HG03039 (cell line): ENCODE results near the gene EVI5.
A peak's percentile ranks its signal among the peaks of the same experiment; 100 is the strongest.
"Not testable (repeated sequence)": the region's sequence is repeated elsewhere in the genome, so short reads cannot be mapped to it uniquely, and the experiment has no call there.

Experiments
- ATAC-seq: cut with Tn5 transposase; IDR thresholded peaks from one replicate; pipeline ENCODE4 v1.9.1; 2021; ENCODE audit warnings: mild to moderate bottlenecking, moderate library complexity; ENCODE audit not compliant: unreplicated experiment

EVI5 gene

DNA sequence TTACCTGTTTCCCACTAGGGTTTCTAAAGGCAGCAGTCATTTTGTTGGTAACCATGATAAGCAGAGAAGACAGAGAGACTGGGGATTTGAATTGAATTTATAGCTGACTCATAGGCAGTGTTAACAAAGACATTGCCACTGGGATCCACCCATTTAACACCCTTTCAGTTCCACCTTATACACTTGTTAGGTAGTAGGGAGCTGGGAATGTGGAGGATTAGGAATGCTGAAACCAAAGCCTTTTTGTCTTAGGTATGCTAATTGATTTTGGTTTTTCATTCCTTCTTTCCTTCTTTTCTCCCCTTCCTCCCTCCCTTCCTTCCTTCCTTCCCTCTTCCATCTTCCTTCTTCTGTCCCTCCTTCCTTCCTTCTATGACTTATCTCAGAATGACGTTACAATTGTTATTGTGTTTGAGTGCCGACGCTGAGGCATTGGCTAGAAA is 7.5 kb upstream of the EVI5 start:
- ATAC-seq, result no peak

DNA sequence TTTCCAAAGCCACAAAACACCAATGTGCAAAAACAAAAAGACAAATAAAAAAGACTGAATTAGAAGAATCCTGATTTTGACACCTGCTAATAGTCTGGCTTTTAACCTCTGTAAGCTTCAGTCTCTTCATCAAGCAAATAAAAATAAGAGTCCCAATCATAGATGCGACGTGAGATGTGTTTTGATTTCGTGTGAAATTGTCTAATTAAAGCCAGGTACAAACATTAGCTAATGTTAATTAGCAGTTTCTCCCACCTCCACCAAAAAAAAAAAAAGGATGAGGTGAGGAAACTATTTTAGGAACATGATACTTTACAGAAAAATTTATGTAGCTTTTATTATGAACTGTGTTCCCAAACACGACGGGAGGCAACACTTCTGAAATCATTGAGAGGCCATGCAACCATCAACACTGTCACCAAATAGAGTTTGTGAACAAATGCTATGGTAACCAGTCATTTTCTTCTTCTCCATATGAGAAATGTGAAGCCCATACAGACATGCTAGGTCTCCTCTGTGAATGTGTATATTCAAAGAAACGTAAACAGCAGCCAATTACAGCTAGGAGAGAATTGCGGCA is 6.7 kb upstream of the EVI5 start:
- ATAC-seq, result no peak

DNA sequence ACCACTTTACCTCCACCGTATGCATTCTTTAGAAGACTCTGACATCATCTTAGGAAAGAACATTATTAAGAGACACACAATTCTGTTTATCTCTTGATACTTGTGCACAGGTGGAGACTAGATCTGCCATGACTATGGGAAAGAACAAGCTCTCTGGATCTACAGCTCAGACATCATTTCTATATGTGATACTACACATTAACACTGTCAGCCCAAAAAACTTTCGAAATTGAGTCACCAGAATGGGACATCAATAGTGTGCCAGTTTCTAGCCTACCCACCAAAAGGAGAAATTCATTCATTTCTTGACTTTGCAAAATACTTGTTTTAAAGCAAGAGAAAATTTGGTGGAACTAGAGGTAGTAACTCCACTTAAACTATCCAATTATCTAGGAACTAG is 6.0 kb upstream of the EVI5 start:
- no peak for ATAC-seq

DNA sequence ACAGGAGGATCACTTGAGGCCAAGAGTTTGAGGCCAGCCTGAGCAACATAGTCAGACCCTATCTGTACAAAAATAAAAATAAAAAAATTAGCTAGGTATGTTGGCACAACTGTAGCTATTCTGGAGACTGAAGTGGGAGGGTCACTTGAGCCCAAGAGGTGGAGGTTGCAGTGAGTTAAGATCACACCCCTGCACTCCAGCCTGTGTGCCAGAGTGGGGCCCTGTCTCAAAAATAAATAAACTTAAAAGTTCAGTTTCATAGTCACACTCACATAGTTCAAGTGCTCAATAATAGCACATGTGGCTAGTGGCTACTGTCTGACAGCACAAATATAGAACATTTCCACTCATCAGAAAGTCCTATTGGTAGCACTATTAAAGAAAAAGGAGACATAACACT is 5.2 kb upstream of the EVI5 start:
- no peak for ATAC-seq

DNA sequence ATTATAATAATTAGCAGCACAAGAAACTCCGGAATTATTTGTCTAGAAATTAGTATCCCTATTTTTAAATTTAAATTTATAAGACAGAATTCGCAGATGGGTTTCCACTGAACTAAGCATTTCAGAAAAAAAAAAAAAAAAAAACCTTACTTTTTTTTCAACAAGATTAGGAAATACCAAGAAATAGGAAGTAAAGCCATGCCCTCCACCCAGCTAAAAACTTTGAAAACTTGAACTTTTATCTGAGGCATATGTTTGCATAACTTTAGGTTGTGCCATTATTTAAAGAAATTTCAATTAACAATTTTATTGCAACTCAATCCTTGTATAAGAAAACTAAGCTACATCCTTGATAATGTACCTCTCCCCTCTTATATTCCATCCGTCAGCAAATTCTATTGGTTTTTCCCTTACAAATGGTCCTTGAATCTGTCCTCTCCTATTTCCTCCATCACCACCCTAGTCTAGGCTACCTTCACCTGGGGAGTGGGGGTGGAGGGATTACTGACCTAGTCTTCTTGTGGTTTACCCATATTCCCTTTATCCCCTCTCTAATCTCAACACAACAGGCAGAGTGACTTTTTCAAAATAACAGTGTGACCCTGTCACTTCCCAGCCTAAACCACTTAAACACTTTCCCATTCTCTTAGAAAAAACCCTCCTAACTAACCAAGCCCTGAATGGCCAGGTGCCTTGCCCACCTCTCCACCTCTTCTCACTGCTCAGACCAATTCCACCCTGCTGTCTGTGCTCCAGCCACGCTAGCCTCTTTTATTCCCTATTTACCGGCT is 1.4 kb upstream of the EVI5 start:
- no peak for ATAC-seq

DNA sequence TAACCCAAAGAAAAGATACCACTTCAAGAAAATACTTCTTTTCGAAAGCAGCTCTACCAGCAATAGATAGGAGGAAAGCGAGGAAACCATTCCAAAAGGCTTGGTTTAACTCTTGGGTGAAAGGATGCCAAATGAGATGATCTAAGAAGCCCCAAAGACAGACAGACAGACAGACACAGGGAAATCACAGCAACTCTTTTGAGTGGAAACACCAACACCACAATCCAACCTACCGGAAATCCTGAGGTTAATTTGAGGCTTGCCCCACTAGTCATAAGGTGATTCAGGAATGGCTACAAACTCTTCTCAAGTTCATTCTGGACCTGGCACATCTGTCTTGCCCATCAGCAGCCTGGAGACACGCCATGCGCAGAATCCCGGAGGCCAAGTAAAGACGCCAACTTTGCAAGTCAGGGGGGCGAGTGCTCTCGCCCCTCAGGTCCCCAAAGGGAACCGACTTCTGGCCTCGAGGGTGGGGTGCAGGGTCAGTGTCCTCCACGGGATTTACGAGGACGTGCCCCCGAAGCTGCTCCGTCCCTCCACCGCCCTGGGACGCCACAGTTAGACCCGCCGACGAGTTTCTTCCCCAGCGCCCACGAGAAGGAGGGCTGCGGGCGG is 778 bp downstream of the EVI5 start:
- peak; percentile 12 for ATAC-seq

DNA sequence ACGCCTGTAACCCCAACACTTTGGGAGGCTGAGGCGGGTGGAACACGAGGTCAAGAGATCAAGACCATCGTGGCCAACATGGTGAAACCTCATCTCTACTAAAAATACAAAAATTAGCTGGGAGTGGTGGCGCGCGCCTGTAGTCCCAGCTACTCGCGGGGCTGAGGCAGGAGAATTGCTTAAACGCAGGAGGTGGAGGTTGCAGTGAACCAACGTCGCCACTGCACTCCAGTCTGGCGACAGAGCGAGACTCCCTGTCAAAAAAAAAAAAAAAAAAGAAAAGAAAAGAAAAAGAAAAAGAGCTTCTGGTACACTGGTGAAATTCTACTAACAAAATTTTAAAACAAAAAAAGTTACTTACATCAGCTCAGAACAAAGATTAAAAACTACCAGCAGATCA is 1.4 kb downstream of the EVI5 start:
- not testable (repeated sequence) for ATAC-seq

DNA sequence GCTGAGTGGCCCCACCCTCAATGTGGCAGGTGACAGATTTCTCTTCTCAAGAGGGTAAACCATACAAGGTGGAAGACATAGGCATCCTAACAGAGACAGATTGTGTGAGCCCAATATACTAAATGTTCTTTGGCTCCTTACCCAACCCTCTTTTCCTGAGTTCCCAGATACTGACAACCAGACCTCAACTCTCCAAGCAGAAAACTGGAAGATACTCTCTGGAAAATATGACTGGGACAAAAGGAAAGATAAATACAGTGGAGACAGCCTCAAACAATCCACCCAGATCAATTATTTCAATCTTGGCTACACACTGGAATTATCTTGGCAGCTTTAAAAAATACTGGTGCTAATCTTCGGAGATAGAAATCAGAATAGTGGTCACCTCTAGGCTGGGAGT is 6.5 kb downstream of the EVI5 start:
- no peak for ATAC-seq

DNA sequence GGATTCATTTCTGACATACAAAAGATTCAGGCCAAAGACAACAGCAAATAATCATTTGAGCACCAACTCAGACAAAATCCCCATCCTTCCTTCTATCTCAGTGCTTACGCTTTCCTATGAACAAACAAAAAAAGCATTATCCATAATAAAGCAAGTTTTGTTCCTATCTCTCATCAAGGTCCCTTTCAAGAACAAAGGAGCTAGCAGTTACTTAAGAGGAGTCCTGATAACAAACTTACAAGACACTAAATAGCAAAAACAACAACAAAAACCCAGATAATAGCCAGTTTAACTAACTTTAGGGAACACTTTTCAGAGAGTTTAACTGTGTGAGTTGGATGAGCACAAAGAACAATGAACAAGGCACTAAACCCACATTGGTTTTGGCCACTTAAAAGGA is 10.5 kb downstream of the EVI5 start:
- ATAC-seq, result no peak

DNA sequence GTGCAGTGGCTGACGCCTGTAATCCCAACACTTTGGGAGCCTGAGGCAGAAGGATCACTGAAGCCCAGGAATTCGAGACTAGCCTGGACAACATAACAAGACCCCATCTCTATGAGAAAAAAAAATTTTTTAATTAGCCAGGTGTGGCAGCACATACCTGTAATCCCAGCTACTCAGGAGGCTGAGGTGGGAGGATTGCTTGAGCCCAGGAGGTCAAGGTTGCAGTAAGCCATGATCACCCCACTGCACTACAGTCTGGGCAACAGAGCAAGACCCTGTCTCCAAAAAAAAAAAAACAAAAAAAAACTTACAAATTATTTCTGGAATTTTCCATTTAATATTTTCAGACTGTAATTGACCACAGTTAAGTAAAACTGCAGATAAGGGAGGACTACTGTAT is 11.2 kb downstream of the EVI5 start:
- ATAC-seq, result not testable (repeated sequence)

DNA sequence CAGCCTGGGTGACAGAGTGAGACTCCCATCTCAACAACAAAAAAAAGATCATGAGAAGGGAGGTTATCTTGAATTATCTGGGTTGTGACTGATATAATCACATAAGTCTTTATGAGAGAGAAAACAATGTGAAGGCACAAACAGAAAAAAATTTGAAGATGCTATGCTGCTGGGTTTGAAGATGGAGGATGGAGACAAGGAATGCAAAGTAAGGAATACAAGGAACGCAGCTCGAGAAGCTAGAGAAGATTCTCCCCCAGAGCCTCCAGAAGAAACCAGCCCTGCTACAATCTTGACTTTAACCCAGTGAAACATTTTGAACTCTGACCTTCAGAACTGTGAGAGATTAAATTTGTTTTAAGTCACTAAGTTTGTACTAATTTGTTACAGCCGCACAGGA is 15.1 kb downstream of the EVI5 start:
- no peak for ATAC-seq

DNA sequence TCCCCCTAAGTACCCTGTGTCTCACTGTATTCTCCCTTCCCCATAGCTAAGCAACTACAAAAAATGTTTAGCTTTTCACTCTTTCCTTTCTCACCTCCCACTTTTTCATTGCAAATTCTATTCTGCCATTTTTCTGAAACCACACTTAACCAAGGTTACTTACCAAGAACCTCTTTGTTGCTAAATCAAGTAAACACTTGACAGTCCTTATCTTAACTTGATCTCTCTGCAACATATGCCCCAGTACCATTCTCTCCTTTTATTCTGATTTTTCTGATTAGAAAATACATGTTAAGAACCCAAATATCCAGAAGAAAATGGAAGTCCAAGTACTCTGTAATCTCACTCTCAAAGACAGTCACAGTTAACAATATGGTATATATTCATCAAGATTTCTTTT is 16.0 kb downstream of the EVI5 start:
- ATAC-seq, result no peak

DNA sequence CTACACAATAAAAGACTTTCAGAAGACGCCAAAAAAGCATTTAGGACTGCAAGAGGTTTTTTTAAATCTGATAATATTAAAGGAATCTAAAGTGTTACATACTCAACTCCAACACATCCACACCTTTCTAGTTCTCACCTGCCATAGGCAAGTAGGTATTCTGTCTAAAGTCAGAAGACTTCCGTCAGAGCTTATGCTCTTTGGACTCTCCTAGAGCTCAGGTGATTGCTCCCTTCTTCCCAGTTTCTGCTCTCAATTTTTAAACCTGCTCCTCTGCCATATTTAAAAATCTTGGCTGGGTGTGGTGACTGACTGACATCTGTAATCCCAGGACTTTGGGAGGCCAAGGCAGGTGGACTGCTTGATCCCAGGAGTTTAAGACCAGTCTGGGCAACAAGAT is 16.6 kb downstream of the EVI5 start:
- no peak for ATAC-seq

DNA sequence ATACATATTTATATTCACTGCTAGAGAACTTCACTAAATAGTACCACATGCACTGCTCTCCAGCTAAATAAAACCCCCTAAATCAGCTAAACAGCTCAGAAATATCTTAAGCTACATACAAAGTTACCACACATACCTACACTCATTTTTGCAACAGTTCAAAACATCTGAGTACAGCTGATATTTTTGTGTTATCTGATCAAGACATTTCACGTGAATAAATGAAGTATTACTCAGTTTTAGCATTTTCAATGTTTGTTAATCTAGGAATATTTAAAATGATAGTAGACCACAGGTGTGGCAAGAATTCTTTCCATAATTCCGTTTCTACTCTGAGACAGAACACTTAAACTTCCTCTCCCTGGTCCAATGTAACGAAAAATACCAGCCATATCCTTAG is 20.8 kb downstream of the EVI5 start:
- no peak for ATAC-seq

DNA sequence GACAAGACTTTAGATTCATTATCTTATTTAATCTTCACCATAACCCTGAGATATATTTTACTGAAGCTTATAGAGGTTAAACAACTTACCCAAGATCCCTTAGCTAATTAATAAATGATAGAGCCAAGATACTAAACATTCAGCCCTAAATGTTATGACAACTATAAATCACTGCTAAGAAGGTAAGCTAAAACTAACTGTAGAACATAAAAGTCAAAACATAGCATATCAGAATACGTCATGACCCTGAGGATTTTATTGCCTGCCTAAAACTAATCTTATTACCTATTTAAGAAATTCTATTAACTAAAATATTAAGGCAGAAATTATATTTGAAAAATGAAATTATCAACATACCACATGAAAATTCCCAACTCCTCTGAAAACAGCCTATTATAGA is 22.6 kb downstream of the EVI5 start:
- no peak for ATAC-seq

DNA sequence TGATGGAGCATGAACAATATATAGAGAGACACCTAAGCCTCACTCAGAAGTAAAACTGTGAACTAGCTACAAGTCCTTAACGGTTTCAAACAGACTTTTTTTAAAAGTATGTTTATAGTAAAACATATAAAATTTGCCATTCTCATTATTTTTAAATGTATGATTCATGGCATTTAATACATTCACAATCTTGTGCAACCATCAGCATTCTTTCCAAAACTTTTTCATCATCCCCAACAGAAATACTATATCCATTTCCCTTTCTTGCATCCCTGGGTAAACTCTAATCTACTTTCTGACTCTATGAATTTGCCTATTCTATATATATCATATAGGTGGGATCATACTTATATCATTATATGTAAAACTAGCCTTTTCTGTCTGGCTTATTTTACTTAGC is 25.5 kb downstream of the EVI5 start:
- ATAC-seq, result no peak

DNA sequence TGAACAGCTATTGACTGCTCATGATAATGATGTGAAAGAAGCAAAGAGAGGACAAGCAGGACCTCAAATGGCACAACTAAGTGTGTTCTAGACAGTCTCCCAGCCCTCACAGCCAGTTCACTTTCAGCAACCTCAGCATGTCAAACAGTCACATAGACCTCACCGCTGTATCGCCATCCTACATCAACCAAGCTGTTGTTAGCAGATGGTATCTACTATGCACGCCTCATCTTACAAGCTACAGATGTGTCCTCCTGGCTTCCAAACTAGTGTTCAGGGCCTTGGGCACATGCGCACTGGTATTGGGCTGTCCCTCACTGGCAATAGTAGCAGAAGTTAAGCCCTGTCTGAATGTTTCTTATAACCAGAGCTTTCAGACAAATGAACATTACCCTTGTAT is 28.4 kb downstream of the EVI5 start:
- ATAC-seq, result no peak

DNA sequence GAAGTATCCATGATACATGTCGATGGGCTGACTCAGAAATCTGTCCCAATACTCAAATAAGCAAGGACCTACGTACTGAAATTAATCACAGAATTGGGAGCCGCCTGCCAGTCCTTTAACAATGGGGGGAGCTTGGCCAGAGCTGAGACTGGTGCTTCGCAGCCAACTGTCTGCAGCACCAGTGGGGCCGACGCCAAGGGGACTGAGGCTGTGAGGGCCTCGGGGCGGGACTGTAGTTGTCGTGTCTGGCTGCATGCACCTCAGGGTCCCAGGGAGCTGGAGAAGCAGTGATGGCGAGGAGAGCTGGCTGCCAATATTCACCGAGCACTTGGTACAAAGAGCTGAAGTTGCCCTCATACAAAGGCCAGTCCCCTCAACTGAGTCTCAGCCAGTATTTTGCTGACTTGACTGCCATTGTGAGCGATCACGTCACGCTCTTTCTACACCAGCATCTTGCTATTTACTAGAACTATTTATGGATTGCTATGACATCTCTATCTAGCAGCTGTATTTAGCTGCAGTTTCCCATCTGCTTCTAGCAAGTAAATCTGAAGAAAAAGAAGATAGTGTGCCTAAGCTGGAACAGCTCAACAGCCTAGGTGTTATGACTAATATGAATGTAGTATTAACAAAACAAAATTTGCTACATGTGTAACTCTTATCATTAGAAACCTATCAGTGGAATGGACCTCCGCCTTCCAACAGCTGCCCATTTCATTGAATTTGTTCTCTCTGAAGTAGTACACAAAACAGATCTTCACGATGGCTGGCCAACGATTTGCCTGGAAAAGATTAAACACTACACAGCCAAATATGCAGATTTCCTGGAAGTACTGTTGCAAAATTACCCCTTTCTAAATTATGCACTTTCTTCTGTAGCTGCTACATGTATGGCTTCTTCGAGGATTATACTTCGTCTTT is 29.1 kb downstream of the EVI5 start:
- ATAC-seq, result no peak

DNA sequence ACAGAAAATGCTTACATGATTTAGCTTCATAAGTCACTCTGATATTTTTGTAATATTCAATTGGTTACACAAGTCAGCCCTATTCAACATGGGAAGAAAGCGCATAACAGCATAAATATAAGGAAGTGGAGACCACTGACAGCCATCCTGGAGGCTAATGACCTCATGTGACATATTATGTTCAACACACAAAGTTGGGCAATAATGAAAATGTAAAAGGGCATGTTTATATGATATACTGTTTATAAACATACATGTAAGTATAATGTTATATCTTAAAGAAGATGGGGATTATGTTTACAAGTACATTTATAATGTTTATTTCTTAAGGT is 30.2 kb downstream of the EVI5 start:
- no peak for ATAC-seq

DNA sequence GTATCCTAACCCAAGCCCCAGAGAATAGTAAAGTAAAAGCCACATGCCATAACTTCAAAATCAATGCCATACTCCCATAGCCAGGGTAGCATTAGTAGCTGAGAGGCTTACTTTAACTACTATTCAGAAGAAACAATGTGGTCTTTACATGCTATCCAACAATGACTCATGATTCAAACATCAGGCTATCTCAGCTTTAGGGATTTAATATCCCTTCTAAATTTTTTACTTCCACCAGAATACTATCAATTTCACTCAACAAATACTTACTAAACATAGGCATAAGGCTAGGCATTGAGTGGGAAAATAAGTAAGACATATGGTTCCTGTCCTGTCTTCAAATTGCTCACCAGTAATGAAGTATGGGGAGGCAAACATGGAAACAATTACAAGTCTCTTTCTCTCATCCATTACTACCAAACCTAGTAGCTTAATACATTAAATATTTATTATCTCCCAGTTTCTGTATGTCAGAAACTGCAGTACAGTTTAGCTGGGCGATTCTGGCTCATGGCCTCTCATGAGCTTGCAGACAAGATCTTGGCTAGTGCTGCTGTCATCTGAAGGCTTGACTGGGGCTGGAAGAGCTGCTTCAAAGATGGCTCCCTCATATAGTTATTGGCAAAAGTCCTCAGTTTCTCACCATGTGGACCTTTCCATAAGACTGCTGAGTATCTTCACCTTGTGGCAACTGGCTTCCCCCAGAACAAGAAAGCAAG is 30.7 kb downstream of the EVI5 start:
- ATAC-seq, result no peak

DNA sequence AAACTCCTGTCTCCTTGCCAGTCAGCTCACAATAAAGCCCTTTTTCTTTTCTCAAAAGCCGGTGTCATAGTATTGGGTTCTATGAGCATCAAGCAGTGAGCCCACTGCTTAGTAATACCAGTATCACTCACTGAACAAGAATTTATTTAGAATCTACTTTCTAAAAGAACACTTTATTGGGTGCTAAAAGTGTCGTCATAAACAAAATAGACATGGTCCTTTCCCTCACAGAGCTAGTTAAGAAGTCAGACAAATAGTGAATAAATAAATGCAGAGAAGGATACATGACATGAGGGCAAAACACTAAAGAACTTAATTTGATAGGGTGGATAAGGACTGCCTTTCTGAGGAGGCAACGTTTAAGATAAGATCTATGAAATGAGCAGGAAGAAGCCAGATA is 32.2 kb downstream of the EVI5 start:
- no peak for ATAC-seq
